IMR-90 (cell line): ENCODE results near the gene GPSM1. TPM values are rescaled to one million over a fixed set of nuclear protein-coding genes. Genes with fewer than 3 reads are reported as not detected.

Experiments
- ATAC-seq: fragments of 200-7000 bp; cut with Tn5 transposase; 2 replicates; pipeline ENCODE4 v1.9.1; 2020; ENCODE audit warnings: low read depth, mild to moderate bottlenecking, moderate library complexity
- BruUV-seq: library from RNA; stranded (reverse); fragments of 400-500 nt; replicated peaks from 2 replicates; lab custom pipeline; 2021; lab: Mats Ljungman, UMichigan
- CTCF ChIA-PET: fragments of 300-600 bp; formaldehyde crosslinking; extraction: SDS; loops from one replicate; lab custom pipeline; 2021; ENCODE audit warnings: antibody characterized with exemption; lab: Yijun Ruan, JAX
- POLR2A ChIA-PET: fragments of 300-600 bp; sonication (Branson Sonifier 250); formaldehyde crosslinking; loops from one replicate; lab custom pipeline; 2022; ENCODE audit warnings: antibody characterized with exemption; ENCODE audit not compliant: unreplicated experiment; lab: Charles Lee
- DNase-seq: peaks from one replicate; pipeline ENCODE4 v3.0.0; 2013
- H2AFZ ChIP-seq: replicated peaks from 2 replicates; pipeline ENCODE3; 2013; ENCODE audit warnings: low read length, mild to moderate bottlenecking; ENCODE audit not compliant: poor library complexity
- H2AK5ac ChIP-seq: 2 replicates; pipeline ENCODE4 v1.6.1; 2013; ENCODE audit warnings: low read depth, low read length, inconsistent platforms
- H2AK9ac ChIP-seq: replicated peaks from 2 replicates; pipeline ENCODE3; 2013; ENCODE audit warnings: mild to moderate bottlenecking, low read depth, low read length, moderate library complexity; ENCODE audit not compliant: poor library complexity
- H2BK120ac ChIP-seq: 2 replicates; pipeline ENCODE4 v1.6.1; 2013; ENCODE audit warnings: low read depth, low read length, inconsistent platforms
- H2BK15ac ChIP-seq: 3 replicates; pipeline ENCODE4 v1.6.1; 2013; ENCODE audit warnings: low read depth, low read length, inconsistent platforms
- H2BK20ac ChIP-seq: 2 replicates; pipeline ENCODE4 v1.6.1; 2013; ENCODE audit warnings: low read depth, mild to moderate bottlenecking, inconsistent platforms, low read length, moderate library complexity
- H2BK5ac ChIP-seq: 2 replicates; pipeline ENCODE4 v1.6.1; 2013; ENCODE audit warnings: mild to moderate bottlenecking, low read depth, low read length, inconsistent platforms; ENCODE audit not compliant: poor library complexity, severe bottlenecking
- H3K14ac ChIP-seq: replicated peaks from 2 replicates; pipeline ENCODE4 v1.6.1; 2013; ENCODE audit warnings: low read depth, low read length, inconsistent platforms
- H3K18ac ChIP-seq: 2 replicates; pipeline ENCODE4 v1.6.1; 2013; ENCODE audit warnings: low read depth, low read length, control low read depth
- H3K23ac ChIP-seq: 2 replicates; pipeline ENCODE4 v1.6.1; 2013; ENCODE audit warnings: low read depth, low read length, inconsistent platforms
- H3K27ac ChIP-seq: 2 replicates; pipeline ENCODE4 v1.5.1; 2013; ENCODE audit warnings: mild to moderate bottlenecking, control low read depth, low read length; ENCODE audit not compliant: insufficient read depth
- H3K27me3 ChIP-seq: 2 replicates; pipeline ENCODE4 v1.6.1; 2013; ENCODE audit warnings: low read length; ENCODE audit not compliant: control insufficient read depth, insufficient read depth
- H3K36me3 ChIP-seq: 2 replicates; pipeline ENCODE4 v1.6.1; 2013; ENCODE audit warnings: low read length, mixed read lengths; ENCODE audit not compliant: control insufficient read depth, insufficient read depth
- H3K4ac ChIP-seq: 2 replicates; pipeline ENCODE4 v1.6.1; 2013; ENCODE audit warnings: low read depth, low read length, inconsistent platforms
- H3K4me1 ChIP-seq: 2 replicates; pipeline ENCODE4 v1.6.1; 2013; ENCODE audit warnings: low read length, mixed read lengths; ENCODE audit not compliant: control insufficient read depth, insufficient read depth
- H3K4me2 ChIP-seq: 2 replicates; pipeline ENCODE4 v1.6.1; 2013; ENCODE audit warnings: low read depth, mild to moderate bottlenecking, control low read depth, low read length, moderate library complexity
- H3K4me3 ChIP-seq: 2 replicates; pipeline ENCODE4 v1.5.1; 2013; ENCODE audit warnings: low read depth, mild to moderate bottlenecking, control low read depth, low read length, moderate library complexity; ENCODE audit not compliant: insufficient read depth
- H3K56ac ChIP-seq: 2 replicates; pipeline ENCODE4 v1.6.1; 2013; ENCODE audit warnings: low read length, inconsistent platforms; ENCODE audit not compliant: insufficient read depth; ENCODE audit errors: extremely low read depth
- H3K79me1 ChIP-seq, 2 experiments: 2 replicates each; pipeline ENCODE4 v1.6.1; 2013; ENCODE audit warnings: low read length in 2 of 2, inconsistent platforms in 1 of 2, low read depth in 1 of 2
- H3K9ac ChIP-seq: 2 replicates; pipeline ENCODE4 v1.6.1; 2013; ENCODE audit warnings: low read depth, low read length, control low read depth
- H3K9me1 ChIP-seq: 2 replicates; pipeline ENCODE4 v1.6.1; 2013; ENCODE audit warnings: low read length, inconsistent platforms; ENCODE audit not compliant: insufficient read depth
- H3K9me3 ChIP-seq: 2 replicates; pipeline ENCODE4 v1.6.1; 2013; ENCODE audit warnings: low read length; ENCODE audit not compliant: control insufficient read depth, insufficient read depth
- H4K20me1 ChIP-seq: 2 replicates; pipeline ENCODE4 v1.6.1; 2013; ENCODE audit warnings: low read length, inconsistent platforms; ENCODE audit not compliant: insufficient read depth
- H4K5ac ChIP-seq: 2 replicates; pipeline ENCODE4 v1.6.1; 2013; ENCODE audit warnings: mild to moderate bottlenecking, low read depth, low read length, control low read depth
- H4K8ac ChIP-seq, 2 experiments: 2 replicates each; pipeline ENCODE4 v1.6.1; 2013; ENCODE audit warnings: low read depth in 2 of 2, low read length in 2 of 2, control low read depth in 1 of 2, inconsistent platforms in 1 of 2
- H4K91ac ChIP-seq: 2 replicates; pipeline ENCODE4 v1.6.1; 2013; ENCODE audit warnings: low read depth, low read length, inconsistent platforms; ENCODE audit not compliant: insufficient read depth
- BHLHE40 ChIP-seq: fragments of 150-350 bp; IDR thresholded peaks from 2 replicates; pipeline ENCODE4 v1.6.1; 2016; ENCODE audit warnings: mild to moderate bottlenecking, low read depth, low read length
- CHD1 ChIP-seq: IDR thresholded peaks from 2 replicates; pipeline ENCODE4 v1.6.1; 2012; ENCODE audit warnings: low read depth, low read length, improper control_type of control experiment
- FOS ChIP-seq: fragments of 150-350 bp; IDR thresholded peaks from 2 replicates; pipeline ENCODE4 v1.6.1; 2016; ENCODE audit warnings: low read depth, low read length
- MXI1 ChIP-seq: IDR thresholded peaks from 2 replicates; pipeline ENCODE4 v1.6.1; 2012; ENCODE audit warnings: low read depth, mild to moderate bottlenecking, low read length, moderate library complexity, borderline replicate concordance
- RFX5 ChIP-seq: IDR thresholded peaks from 2 replicates; pipeline ENCODE4 v1.8.0; 2012; ENCODE audit warnings: low read depth, mild to moderate bottlenecking, low read length, moderate library complexity
- SMC3 ChIP-seq: fragments of 150-350 bp; IDR thresholded peaks from 2 replicates; pipeline ENCODE4 v1.6.1; 2016; ENCODE audit warnings: low read depth, mild to moderate bottlenecking, antibody characterized with exemption, low read length, moderate library complexity
- WGBS, 2 experiments: methylation state at CpG; one replicate each; pipeline versions ENCODE4 v1.1.5 to v1.1.7; 2013; ENCODE audit warnings: missing lambda C conversion rate in 2 of 2; ENCODE audit not compliant: insufficient read length in 1 of 2; ENCODE audit errors: extremely low coverage in 2 of 2; 5-methylcytosine and 5-hydroxymethylcytosine counted together
- dilution Hi-C: fragments of 300-500 bp; cut with HindIII; formaldehyde crosslinking; loops from one replicate; pipeline ENCODE4 v1.14.3; 2018; ENCODE audit warnings: low sequenced_read_pairs; ENCODE audit not compliant: unreplicated experiment
- in situ Hi-C: fragments of 300-500 bp; cut with MboI; formaldehyde crosslinking; loops from 3 replicates; pipeline ENCODE4 v1.14.3; 2019; ENCODE audit warnings: low sequenced_read_pairs, inconsistent platforms, mixed read lengths
- intact Hi-C: fragments of 100-400 bp; cut with micrococcal nuclease; formaldehyde crosslinking; loops from 2 replicates; pipeline ENCODE4 v1.10.0; 2022
- polyA plus RNA-seq, 3 experiments: library from polyadenylated mRNA; depleted of rRNA; stranded (reverse); fragments of >200 nt; gene quantifications; 2 replicates each; pipeline ENCODE4 v1.2.3, GENCODE V29; 2012; ENCODE audit warnings: low replicate concordance in 1 of 3
- total RNA-seq: library from RNA; depleted of rRNA; stranded (reverse); fragments of >200 nt; gene quantifications from 2 replicates; pipeline ENCODE4 v1.2.3, GENCODE V29; 2012
- TF ChIP-seq, protein P1 (sequence below): conservative IDR thresholded peaks from 2 replicates; pipeline ENCODE4 v1.5.1; 2012; ENCODE audit warnings: mild to moderate bottlenecking, low read depth, low read length, improper control_type of control experiment

GPSM1 gene
- total and polyA plus RNA-seq, 2 of the 4 experiments (the other 2 are of a cell fraction), result 28.7 to 71.2 TPM

DNA sequence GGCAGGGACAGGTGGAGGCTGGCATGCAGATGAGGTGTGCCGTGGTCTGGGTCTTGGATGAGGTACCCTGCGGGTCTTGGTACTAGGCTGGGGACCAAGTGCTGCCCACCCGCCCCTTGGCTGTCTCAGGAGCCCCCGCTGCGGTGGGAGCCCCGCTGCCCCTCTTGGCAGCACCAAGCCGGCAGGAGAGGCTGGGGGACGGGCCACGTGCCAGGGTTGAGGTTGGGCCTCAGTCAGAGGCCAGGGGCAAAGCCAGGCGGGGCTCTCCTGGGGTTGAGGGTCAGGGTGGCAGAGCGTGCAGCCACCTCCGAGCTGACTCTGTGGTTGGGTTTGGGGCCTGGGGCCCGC lies 44.2 kb downstream of the GPSM1 start:
- Histone ChIP-seq H2BK120ac (no peak overlapping the region; the same call in 1 of the 2 replicates), H3K9me1 (peaks cover 9% of the 10 kb centered on the region), H3K14ac (no peak overlapping the region), H3K4ac (no peak overlapping the region; the same call in 1 of the 2 replicates), H2BK20ac (no peak overlapping the region), H3K36me3 (no peaks in the 10 kb centered on the region; the same call in 1 of the 2 replicates), H2BK5ac (no peak overlapping the region), H3K18ac (no peak overlapping the region), H4K8ac (no peak overlapping the region; a peak in 1 of 4 replicates), H3K56ac (no peak overlapping the region), H3K9ac (no peak overlapping the region), H3K27me3 (no peaks in the 10 kb centered on the region), H3K23ac (no peak overlapping the region), H3K4me1 (peaks cover 15% of the 10 kb centered on the region), H4K20me1 (no peaks in the 10 kb centered on the region), H3K4me2 (no peak overlapping the region), H3K9me3 (no peaks in the 10 kb centered on the region), H3K27ac (no peak overlapping the region), H2AK5ac (peak overlapping the region; percentile 89), H4K91ac (peak overlapping the region; percentile 98; the same call in 1 of the 2 replicates), H2AK9ac (peak overlapping the region; percentile 90), H3K4me3 (no peak overlapping the region), H4K5ac (no peak overlapping the region; the same call in 1 of the 2 replicates), H3K79me1 (no peaks in the 10 kb centered on the region; a peak in 1 of 4 replicates), H2AFZ (no peak overlapping the region), H2BK15ac (no peak overlapping the region; the same call in 2 of the 3 replicates)
- intact Hi-C loops, result no loop called here
- ATAC-seq, result no peak
- in situ Hi-C loops, result no loop called here
- ChIA-PET POLR2A (no interaction called here), CTCF (no interaction called here)
- DNase-seq, result no peak
- no peak for TF ChIP-seq MXI1
- no peak for TF ChIP-seq CHD1
- TF ChIP-seq RFX5, result no peak
- no peak for TF ChIP-seq BHLHE40
- no peak for TF ChIP-seq FOS
- TF ChIP-seq, protein P1, sequence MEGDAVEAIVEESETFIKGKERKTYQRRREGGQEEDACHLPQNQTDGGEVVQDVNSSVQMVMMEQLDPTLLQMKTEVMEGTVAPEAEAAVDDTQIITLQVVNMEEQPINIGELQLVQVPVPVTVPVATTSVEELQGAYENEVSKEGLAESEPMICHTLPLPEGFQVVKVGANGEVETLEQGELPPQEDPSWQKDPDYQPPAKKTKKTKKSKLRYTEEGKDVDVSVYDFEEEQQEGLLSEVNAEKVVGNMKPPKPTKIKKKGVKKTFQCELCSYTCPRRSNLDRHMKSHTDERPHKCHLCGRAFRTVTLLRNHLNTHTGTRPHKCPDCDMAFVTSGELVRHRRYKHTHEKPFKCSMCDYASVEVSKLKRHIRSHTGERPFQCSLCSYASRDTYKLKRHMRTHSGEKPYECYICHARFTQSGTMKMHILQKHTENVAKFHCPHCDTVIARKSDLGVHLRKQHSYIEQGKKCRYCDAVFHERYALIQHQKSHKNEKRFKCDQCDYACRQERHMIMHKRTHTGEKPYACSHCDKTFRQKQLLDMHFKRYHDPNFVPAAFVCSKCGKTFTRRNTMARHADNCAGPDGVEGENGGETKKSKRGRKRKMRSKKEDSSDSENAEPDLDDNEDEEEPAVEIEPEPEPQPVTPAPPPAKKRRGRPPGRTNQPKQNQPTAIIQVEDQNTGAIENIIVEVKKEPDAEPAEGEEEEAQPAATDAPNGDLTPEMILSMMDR, result no peak
- TF ChIP-seq SMC3, result no peak
- dilution Hi-C loops, result no loop called here
- BruUV-seq, result no TSS peak
- WGBS, 2 experiments, result 88% methylated on average over 5 of the region's 13 CpGs; no CpG with 5 or more reads in 1 of the 2 experiments
